A204.1 (cell line): ENCODE data around the gene TNNT2.

ENCODE experiments used
- FAIRE-seq: peaks from 2 replicates; lab custom pipeline; 2012; peaks lifted over from hg19 to GRCh38; lab: Jason Lieb, UNC

The TNNT2 gene

DNA sequence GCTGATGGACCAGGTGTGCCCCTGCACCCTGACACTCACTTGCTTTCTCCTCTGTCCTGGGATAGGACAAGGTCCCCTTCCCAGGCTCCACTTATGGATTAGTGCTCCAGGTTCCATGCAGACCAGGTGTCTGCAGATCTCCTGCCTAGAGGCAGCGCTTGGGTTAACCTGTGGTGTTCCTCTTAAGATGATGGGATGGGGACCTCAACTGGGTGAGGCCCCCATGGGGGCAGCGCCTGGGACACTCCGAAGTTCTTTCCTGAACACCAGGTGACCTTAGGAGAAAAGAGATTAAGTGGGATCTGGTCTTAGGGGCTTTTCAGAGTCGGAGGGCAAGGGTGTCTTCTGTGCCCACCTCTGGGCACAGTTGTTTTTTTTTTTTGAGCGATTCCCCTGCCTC is 21.2 kb downstream of the TNNT2 start:
- no peak for FAIRE-seq

DNA sequence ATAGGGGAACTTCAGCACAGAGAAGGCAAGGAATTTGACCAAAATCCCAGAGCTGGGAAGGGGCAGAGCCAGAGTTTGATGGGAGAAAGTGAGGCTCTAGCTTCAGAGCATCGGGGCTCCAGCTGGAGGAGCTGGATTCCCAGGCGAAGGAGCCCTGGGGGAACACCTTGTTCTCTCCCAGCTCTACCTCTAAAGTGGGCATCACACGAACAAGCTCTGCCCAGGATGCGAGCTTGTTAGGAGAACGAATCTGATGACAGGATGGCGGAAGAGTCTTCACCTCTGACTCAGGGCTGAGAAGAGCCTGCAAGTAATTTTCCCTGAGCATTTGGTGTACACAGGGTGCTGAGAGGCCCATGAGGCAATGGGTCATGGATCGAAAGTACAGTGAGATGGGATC is 22.0 kb downstream of the TNNT2 start:
- no peak for FAIRE-seq

DNA sequence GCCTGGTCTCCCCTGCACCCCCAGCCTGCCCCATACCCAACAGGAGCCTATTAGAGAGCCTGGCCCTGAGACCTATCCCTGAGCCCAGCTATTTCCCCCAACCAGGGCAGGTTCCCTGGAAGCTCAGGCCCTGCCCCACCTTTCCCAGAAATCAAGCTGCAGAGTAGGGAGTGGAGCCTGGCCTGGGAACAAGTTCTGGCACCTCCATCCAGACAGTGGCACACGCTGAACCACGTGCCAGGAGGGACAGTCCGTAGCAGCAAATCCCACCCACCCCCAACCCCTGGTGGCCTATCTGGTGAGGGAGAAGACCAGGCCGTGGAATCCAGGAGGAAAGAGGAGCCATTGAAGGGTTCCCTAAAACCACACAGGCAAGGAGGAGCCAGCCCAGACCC is 22.6 kb downstream of the TNNT2 start:
- FAIRE-seq, result no peak

DNA sequence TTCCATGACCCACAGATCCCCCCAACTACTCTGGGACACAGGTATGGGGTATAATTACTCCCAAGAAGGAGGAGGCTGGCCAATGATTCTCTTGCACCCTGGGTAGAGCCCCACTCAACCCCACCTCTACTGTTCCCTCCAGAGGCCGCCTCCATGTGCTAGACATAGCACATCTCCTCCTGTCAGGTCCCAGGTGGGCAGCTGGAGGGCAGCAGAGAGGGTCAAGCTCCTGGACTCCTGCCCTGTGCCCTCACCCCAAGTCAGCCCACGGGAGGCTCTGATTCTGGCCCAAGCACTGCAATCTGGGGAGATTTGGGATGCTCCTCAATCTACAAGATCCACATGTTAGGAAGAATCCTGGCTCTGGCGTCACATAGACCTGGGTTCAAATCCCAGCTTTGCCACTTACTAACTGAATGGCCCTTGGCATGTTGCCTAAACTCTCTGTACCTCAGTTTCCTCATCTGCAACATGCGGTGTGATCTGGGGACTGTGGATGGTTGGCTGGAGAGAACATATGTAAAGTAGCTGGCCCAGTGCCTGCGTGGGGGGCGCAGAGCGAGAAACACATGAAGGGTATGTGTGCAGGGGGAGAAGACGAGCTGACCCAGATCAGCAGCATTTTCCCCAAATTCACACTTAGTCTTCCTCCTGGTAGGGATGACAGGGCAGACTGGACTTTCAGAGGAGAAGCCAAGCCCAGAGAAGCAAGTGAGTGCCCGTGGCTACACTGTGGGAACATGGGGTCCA is 23.2 kb downstream of the TNNT2 start:
- no peak for FAIRE-seq

DNA sequence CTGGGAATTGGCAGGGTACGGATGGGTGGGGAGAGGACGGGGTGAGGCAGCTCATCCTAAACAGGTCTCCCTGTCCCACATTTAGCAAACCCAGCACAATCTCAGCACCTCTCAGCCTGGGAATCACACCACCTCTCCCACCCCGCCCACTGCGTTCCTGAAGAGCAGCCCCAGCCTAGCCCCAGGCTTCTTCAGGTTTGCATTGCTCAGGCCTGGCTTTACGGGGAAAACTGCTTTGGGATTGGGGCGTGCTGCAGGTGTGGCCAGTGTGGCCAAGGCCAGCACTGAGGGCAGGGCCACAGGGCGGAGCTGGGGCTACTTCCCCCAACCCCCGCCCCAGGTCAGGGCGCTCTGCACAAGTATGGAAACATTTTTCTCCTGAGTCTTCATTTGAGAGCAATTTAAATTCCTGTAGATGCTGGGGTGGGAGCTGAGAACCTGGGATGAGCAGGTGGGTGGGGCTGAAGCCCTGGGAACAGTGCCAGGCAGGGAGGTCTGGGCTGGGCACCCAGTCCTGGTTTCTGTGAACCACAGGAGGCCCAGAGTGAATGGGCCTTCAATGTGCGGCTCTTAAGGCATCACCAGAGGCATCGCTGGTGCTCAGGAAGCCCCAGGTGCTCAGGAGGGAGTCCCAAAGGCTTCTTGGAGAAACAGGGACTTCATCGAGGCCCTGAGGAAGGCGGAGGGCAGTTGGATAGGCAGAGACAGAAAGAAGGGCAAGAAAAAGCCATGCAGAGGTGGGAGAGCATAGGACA is 24.1 kb downstream of the TNNT2 start:
- FAIRE-seq, result no peak

DNA sequence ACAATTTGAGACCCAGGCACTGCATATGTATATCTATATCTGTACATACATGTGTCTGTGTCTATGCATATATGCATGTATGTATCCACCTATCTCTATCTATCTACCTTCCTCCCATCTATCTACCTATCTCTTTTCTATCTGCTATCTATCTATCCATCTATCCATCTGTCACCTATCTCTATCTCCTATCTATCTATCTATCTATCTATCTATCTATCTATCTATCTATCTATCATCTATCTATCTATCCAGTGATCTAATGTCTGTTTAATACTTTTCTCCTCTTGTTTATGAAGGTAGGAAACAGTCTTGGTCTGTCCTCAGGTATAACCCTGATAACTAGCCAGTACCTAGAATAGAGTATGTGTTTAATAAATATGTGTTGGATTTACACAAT is 25.9 kb downstream of the TNNT2 start:
- no peak for FAIRE-seq

DNA sequence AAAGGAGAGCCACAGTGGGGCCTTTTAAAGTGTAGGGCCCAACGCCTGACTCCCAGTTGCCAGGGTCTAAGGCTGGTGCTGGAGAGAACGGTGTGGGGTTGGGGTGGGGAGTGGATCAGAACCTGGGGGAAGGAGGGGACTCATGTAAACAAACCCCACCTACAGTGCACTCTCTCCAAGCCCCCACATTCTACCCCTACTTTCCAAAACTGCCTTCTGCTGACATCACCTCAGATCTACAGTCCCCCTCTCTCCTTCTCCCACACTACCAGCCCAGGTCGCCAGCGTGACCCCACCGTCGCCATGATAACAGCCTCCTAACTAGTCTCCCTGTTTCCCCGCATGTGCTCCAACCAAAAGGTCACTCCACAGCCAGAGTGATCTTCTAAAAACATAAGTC is 26.6 kb downstream of the TNNT2 start:
- no peak for FAIRE-seq

DNA sequence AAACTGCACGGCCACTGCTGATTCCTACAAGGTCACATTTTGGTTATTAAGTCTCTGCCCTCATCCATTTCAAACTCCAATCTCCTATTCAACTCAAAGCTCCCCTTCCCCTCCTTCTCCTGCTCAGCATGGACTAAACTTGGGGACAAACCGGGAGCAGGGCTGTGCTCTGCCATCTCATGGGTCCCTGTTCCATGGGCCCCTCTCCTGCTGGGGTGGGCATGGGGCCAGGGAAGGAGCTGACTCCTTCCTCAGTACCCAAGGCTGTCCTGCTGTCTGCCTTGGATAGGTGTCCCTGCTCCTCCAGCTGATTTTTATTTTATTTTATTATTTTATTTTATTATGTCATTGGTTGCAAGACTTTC is 27.1 kb downstream of the TNNT2 start:
- no peak for FAIRE-seq

DNA sequence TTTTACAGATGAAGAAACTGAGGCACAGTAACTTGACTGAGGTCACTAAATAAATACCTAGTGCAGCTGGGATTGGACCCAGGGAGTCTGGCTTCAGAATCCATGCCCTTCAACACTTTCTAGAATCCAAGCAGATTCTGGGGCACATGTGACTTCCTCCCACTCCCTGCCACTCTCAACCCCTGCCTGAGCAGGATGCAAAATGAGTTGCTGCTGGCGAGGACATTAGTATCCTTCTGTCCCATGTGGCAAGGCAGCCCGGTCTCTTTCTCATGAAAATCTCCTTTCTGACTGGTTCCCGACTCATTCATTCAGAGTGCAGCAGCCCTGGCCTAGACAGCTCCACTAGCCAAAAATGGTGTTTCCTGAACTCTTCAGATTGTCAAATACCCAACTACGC is 28.4 kb downstream of the TNNT2 start:
- FAIRE-seq, result no peak

DNA sequence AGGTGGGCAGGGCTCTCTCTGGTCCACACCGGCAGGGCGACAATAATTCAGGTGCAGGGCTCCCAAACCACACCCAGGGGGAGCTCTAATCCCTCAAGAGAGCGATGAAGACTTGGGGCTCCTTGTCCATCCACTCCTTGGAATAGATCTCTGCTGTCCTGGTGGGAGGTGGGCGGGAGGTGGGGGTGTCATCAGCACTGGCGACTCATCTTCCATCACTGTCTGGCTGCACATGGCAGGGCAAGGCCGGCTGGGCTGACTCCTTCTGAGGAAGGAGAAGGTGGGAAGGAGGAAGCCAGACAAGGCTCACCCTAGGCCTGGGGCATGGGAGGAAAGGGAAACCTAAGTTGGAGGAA is 29.3 kb downstream of the TNNT2 start:
- no peak for FAIRE-seq

DNA sequence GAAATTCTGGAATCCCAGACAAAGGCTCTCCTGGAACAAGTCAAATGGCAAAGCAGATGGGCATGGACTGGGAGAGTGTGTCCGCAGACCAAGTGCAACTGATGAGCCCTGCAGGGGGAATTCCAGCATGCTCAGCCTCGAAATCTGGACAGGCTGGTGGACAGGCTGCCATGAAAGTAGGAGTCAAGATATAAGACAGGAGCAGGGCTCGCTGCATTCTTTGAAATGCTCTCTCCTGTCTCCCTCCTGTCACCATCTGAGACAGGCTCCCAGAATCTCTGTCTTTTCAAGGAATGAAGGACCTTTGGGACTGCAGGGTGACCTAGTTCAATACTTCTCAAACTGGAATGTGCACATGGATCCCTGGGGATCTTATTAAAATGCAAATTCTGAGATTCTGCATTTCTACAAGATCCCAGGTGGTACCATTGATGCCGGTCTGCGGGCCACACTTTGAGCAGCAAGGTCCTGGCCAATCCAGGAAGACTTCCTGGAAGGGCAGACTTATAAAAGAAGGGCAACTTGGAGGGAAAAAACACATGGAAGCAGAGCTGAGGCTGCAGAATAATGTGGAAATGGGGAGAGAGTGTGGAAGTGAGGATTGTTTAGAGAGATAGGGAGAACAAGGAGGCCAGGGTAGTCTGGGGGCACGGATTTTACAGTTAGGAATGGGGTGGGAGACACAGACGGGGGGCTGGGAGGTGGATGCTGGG is 29.8 kb downstream of the TNNT2 start:
- no peak for FAIRE-seq

DNA sequence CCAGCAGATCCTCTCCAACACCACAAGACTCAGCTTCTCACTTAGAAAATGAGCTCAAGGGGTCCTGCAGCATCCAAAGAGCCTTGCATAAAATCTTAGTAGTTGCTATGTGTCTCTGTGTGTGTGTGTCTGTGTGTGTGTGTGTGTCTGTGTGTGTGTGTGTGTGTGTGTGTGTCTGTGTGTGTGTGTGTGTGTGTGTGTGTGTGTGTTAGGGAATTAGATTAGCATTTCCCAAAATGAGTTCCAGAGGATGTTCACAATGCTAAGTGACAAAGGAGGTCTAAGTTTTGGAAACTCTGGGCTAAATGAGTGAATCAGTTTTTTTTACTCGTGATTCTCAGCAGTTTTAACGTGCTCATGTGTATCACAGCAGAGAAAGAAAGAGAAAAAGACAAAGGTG is 30.5 kb downstream of the TNNT2 start:
- no peak for FAIRE-seq

DNA sequence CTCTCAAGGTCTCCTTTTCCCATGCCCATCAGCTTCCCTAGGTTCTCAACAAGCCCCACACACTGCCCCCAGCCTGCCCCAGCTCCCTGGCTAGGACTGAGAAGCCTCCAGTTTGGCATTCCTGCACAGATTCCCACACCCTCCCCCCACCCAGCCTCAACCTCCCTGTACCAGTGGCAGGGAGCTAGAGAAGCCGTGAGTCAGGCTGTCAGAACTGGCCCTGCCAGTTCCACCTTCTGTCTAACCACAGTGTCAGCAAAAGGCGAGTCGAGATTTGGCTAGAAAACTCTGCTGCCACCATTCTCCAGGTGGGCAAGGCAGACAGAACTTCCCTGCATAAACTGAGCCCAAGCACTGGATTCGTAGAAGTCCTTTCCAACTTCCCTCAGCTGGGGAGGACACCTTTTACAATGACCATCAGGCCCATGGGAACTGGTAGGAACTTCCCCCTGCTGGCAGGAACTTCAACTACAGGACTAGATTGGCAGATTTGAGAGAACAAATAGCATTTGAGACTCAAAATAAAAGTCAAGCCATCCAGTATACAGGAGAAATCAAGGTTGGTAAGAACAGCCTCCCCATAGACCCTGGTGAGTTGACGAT is 31.0 kb downstream of the TNNT2 start:
- no peak for FAIRE-seq

DNA sequence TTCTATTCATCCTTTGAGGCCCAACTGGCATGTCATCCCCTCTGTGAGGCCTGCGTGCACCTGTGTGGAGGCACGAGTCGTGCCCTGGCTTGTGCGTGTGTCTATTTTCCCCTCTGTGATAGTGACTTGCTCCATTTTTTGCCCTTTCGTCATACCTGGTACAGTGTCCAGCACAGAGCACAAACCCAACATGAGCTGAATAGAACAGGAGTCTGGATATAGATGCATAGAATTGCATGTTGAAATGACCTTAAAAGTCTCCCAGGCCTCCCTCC is 32.5 kb downstream of the TNNT2 start:
- FAIRE-seq, result no peak

DNA sequence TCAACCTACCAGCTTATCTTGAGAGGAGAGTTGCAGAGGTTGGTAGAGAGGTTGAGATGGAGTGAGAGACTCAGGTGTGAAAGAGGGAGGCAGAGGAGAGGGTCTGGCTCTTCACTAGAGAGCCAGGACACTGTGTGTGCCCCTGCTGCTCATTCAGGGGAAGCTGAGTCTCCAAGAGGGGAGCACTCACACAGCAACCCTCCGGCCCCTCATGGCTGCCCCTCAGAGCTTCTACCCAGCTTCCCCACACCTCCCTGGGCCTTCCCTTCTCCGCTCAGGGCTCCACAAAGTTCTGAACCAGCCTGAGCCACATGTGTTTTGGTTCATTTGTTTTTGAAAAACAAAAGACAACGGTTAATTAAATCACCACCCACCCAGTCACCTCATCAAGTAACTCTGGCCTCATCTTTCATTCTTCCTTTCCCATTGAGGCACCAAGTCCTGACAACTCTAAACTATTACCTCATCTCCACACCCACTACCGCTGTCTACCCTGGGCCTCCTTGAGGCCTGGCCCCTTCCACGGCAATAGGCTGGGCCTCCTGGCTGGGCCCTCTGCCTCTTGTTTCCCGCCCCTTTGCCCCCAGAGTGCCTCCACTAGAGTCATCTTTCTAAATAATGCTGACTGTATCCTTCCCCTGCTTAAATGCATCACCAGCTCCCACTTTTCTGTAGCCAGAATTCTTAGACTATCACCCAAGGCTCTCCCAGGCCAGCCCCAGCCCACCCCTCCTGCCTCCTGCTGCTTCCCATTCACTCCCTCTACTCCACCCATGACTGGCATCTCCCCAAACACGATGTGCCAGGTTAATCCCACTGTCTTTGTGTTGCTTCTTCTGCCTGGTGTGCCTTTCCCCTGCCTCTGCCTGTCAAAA is 33.0 kb downstream of the TNNT2 start:
- no peak for FAIRE-seq

DNA sequence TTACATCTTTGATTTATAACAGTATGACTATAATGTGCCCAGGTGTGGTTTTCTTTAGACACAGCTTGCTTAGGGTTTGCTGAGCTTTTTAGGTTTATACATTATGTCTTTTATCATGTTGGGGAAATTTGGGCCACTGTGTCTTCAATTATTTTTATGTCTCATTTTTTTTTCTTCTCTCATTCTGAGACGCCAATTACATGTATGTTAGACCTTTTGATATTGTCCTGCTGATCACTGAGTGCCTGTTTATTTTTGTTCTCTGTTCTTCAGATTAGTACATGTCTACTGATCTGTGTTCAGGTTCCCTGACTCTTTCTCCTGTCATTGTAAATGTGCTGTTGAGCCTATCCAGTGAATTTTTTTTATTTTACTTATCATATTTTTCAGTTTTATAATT is 36.1 kb downstream of the TNNT2 start:
- FAIRE-seq, result no peak

DNA sequence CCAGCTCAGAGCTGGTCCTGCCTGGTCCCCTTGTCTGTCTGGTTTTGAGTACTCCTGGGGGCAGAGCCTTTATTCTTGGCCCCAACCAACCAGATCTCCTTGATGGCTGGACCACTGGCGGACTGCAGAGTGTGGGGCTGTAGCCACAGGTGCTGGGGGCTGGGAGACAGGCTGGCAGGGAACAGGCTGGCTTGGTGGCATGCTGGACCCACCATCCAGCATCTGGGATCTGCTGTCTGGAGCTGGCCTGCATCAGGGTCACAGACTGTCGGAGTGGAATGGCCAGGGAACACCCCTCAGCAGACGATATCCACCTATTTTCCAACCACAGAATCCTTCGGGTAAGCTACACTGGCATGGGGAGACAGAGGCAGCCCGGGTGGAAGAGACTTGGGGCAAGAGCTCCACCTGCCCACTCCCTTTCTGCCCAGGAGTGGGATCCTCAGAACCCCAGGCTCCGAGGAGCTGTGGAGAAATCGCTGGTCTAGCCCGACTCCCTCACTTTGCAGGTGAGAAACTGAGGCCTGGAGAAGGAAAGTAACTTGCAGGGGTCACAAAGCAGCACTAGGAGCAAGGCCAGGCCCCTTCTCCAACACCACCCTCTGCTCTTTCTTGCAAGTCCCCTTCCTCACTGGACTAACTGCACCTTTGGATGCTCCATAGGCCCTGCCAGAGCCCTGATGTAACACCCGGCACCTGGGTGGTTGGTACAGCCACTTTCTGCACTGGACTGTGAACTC is 40.6 kb downstream of the TNNT2 start:
- FAIRE-seq, result no peak

DNA sequence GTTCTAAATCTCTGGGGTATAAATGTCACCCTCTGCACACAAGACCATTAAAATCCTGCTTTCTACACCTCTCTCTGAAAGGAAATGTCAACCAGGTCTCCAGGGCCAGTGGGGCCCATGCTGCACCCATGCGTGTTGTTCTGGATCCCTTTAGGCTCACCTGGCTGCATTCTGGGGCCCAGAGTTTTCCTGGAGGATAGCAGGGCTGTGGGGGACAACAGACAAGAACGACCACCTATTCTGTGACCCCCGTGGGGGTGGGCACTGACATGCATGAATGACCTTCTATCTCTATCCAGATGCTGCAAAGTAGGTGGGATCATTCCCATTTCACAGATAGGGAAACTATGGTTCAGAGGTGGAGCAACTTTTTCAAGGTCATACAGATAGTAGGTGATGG is 41.6 kb downstream of the TNNT2 start:
- no peak for FAIRE-seq

DNA sequence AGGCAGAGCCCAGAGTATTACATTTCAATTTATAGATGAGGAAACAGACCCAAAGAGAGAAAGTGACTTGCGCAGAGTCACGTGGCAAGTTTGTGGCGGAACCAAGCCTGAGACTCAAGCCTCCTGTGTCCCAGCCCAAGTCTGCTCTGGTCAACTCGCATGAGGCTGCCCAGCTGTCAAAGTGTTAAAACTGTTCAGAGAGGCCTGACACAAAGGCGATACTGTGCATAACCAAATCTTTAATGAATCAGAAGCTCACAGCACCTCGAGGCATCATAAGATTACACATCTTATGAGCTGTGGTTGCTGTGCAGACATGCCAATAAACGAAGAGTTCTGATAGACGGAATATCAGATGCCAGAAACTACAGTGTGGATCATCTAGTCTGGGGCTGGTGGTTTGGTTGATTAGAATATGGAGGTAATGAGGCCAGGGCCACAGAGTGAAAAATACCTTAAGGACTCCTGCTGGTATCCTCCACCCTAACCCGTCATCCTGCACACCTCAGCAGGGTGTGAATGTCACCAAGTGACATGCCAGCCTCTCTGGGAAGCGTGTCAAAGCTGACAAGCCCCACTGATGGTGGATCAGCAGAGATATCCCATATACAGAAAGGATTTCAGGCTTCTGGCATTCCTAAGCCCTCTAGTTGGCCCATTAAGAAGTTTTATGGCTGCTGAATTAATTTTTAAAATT is 42.2 kb downstream of the TNNT2 start:
- no peak for FAIRE-seq

DNA sequence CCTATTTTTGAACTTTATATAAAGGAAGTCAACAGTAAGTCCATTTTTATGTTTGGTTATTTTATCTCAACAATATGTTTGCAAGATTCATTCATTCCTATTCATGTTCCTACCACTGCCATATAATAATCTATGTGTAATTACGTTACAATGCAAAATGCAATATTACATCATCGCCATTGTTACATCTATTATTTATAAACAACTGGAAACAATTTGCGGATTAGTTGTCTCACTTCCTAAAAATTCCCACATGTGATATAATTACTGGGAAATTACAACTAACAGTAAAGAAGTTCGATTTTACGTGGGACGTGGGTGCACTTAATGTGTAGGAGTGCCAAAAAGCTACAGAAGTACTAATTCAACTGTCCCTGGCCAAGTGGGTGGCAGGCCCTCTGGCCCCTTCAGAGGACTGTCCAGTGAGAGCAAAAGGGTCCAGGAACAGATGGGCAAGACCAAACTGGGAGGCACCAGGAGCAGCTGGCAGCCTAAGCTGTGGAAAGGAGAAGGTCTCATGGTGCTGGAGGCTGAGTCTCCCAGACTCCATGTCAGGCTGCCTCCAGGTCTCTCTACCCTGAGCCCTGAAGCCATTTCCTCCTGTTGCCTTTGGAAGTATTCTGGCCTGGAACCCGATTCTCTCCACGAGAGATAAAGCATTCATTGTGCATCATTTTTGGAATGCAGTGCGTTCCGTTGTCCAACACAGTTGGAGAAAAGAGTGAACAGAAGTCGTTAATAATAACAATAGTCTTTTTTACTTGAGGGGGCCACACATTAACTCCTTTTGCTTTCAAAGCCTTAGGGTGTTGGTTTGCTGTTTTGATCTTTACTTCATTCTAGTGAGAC is 42.9 kb downstream of the TNNT2 start:
- no peak for FAIRE-seq
